ENCODE results near the gene FREY1.

FREY1 gene

GRCh38 chr11:45860764-45861510, 46.1 kb downstream of the FREY1 start:
- H3K36me3 Mint-ChIP-seq = peaks cover 39% of the 10 kb centered on the region
- no peaks in the 10 kb centered on the region for H3K9me3 Mint-ChIP-seq
- CTCF ChIA-PET = interaction anchor here (1.7 kb wide), 1 partner anchor 12 kb away, joined by 4 read pairs; no protein-coding TSS in a partner anchor
- H3K27me3 Mint-ChIP-seq = no peaks in the 10 kb centered on the region
- no peaks in the 10 kb centered on the region for H3K4me1 Mint-ChIP-seq
- DNase-seq = no peak
- no peak overlapping the region for H3K27ac Mint-ChIP-seq
- no peak overlapping the region for H3K4me3 Mint-ChIP-seq

- CTCF ChIA-PET = interaction anchor here (0.7 to 1.7 kb wide), 4 partner anchors 9 to 1145 kb away, joined by 3 to 4 read pairs (median 4); no protein-coding TSS in a partner anchor
- no peaks in the 10 kb centered on the region for H3K9me3 Mint-ChIP-seq
- peaks cover 39% of the 10 kb centered on the region for H3K36me3 Mint-ChIP-seq
- H3K4me3 Mint-ChIP-seq = no peak overlapping the region
- peak overlapping the region; percentile 55 for H3K27ac Mint-ChIP-seq
- no peaks in the 10 kb centered on the region for H3K27me3 Mint-ChIP-seq
- H3K4me1 Mint-ChIP-seq = no peaks in the 10 kb centered on the region
- DNase-seq = no peak
Observed at GRCh38 chr11:45860348-45860747, 46.7 kb downstream of the FREY1 start.

GRCh38 chr11:45859661-45860140, 47.4 kb downstream of the FREY1 start:
- H3K27ac Mint-ChIP-seq = peak overlapping the region; percentile 55
- H3K36me3 Mint-ChIP-seq = peaks cover 39% of the 10 kb centered on the region
- DNase-seq = no peak
- no peaks in the 10 kb centered on the region for H3K4me1 Mint-ChIP-seq
- CTCF ChIA-PET = interaction anchor here (0.7 to 1.1 kb wide), 3 partner anchors 8 to 1145 kb away, joined by 3 to 4 read pairs (median 3); no protein-coding TSS in a partner anchor
- no peaks in the 10 kb centered on the region for H3K27me3 Mint-ChIP-seq
- no peaks in the 10 kb centered on the region for H3K9me3 Mint-ChIP-seq
- no peak overlapping the region for H3K4me3 Mint-ChIP-seq

- H3K4me3 Mint-ChIP-seq = no peak overlapping the region
- CTCF ChIA-PET = interaction anchor here (1.6 kb wide), 1 partner anchor 13 kb away, joined by 6 read pairs; no protein-coding TSS in a partner anchor
- H3K27me3 Mint-ChIP-seq = no peaks in the 10 kb centered on the region
- H3K36me3 Mint-ChIP-seq = peaks cover 39% of the 10 kb centered on the region
- H3K4me1 Mint-ChIP-seq = no peaks in the 10 kb centered on the region
- no peak overlapping the region for H3K27ac Mint-ChIP-seq
- no peaks in the 10 kb centered on the region for H3K9me3 Mint-ChIP-seq
- DNase-seq = no peak
Observed at GRCh38 chr11:45858751-45859398, 48.2 kb downstream of the FREY1 start.

GRCh38 chr11:45857961-45858474, 49.1 kb downstream of the FREY1 start:
- no peak overlapping the region for H3K4me3 Mint-ChIP-seq
- H3K27me3 Mint-ChIP-seq = no peaks in the 10 kb centered on the region
- H3K4me1 Mint-ChIP-seq = no peaks in the 10 kb centered on the region
- CTCF ChIA-PET = interaction anchor here (1.6 kb wide), 1 partner anchor 14 kb away, joined by 6 read pairs; no protein-coding TSS in a partner anchor
- no peak overlapping the region for H3K27ac Mint-ChIP-seq
- H3K9me3 Mint-ChIP-seq = no peaks in the 10 kb centered on the region
- no peak for DNase-seq
- peaks cover 36% of the 10 kb centered on the region for H3K36me3 Mint-ChIP-seq
